Prostate gland (tissue), 2 donors: Measurements from ENCODE around the gene GEN1. TPM values are rescaled to one million over a fixed set of nuclear protein-coding genes. Genes with fewer than 3 reads are reported as not detected.

ENCODE experiments used
- DNase-seq: peaks from one replicate; pipeline ENCODE4 v3.0.0-alpha.2; 2019; ENCODE audit warnings: low spot score
- H3K27ac ChIP-seq, 2 donors: fragments of 200-600 bp; sonication (generic); 2 replicates each; pipeline ENCODE4 v1.5.1; 2017 to 2019
- H3K27me3 ChIP-seq: fragments of 200-600 bp; sonication (generic); replicated peaks from 2 replicates; pipeline ENCODE4 v1.5.1; 2019; ENCODE audit not compliant: insufficient read depth
- H3K36me3 ChIP-seq, 2 donors: fragments of 200-600 bp; sonication (generic); 1 replicate in 1 of 2; 2 replicates in 1 of 2; pipeline versions ENCODE4 v1.5.1 to v1.8.1; 2017 to 2019
- H3K4me1 ChIP-seq: fragments of 200-600 bp; sonication (generic); replicated peaks from 2 replicates; pipeline ENCODE4 v1.5.1; 2019
- H3K4me3 ChIP-seq, 2 donors: fragments of 200-600 bp; sonication (generic); 2 replicates each; pipeline ENCODE4 v1.5.1; 2017 to 2019
- H3K9me3 ChIP-seq: fragments of 200-600 bp; sonication (generic); 2 replicates; pipeline ENCODE4 v1.5.1; 2017
- CTCF ChIP-seq, 4 experiments: fragments of 200-600 bp in 2 of 4; fragments of 450-650 bp in 2 of 4; sonication (generic) in 2 of 4; IDR thresholded peaks; 1 replicate in 3 of 4; 2 replicates in 1 of 4; pipeline ENCODE4 v1.5.1; 2016 to 2019; ENCODE audit warnings: antibody characterized with exemption in 4 of 4, mild to moderate bottlenecking in 2 of 4, moderate library complexity in 2 of 4
- POLR2A ChIP-seq: fragments of 450-650 bp; IDR thresholded peaks from one replicate; pipeline ENCODE4 v1.6.1; 2016; ENCODE audit warnings: antibody characterized with exemption, mild to moderate bottlenecking
- POLR2AphosphoS5 ChIP-seq: sonication (generic); formaldehyde crosslinking; IDR thresholded peaks from one replicate; pipeline ENCODE4 v1.6.1; 2017; ENCODE audit warnings: antibody characterized with exemption
- WGBS: methylation state at CpG from one replicate; pipeline ENCODE4 v1.1.5; 2018; 5-methylcytosine and 5-hydroxymethylcytosine counted together
- intact Hi-C: fragments of 100-400 bp; cut with DNase I; formaldehyde crosslinking; loops from one replicate; pipeline ENCODE4 v1.14.2; 2022
- total RNA-seq, 2 donors: library from RNA; depleted of rRNA; stranded (reverse); fragments of >200 nt; gene quantifications; one replicate each; pipeline ENCODE4 v1.1.0, GENCODE V29; 2016

The GEN1 gene
- total RNA-seq, 2 donors from 2014 or later = 5.0 to 15.3 TPM

GRCh38 chr2:17827316-17827715 lies 73.4 kb downstream of the GEN1 start:
- no peak for DNase-seq
- H3K4me3 ChIP-seq = no peak overlapping the region
- no peaks in the 10 kb centered on the region for H3K4me1 ChIP-seq
- no peaks in the 10 kb centered on the region for H3K36me3 ChIP-seq
- intact Hi-C loops = no loop called here
- no peaks in the 10 kb centered on the region for H3K9me3 ChIP-seq
- H3K27ac ChIP-seq = no peak overlapping the region
- WGBS = 45% methylated on average over 5 of the region's 5 CpGs
- H3K27me3 ChIP-seq = no peaks in the 10 kb centered on the region
- TF ChIP-seq CTCF (IDR thresholded peaks at IDR 0.05) (no peak), POLR2A (no peak), POLR2AphosphoS5 (no peak)

- H3K27ac ChIP-seq = no peak overlapping the region
- TF ChIP-seq POLR2A (no peak), CTCF (IDR thresholded peaks at IDR 0.05) (no peak), POLR2AphosphoS5 (no peak)
- 100% methylated on average over 2 of the region's 2 CpGs for WGBS
- intact Hi-C loops = no loop called here
- H3K4me1 ChIP-seq = no peaks in the 10 kb centered on the region
- H3K4me3 ChIP-seq = no peak overlapping the region
- no peaks in the 10 kb centered on the region for H3K27me3 ChIP-seq
- no peak for DNase-seq
- no peaks in the 10 kb centered on the region for H3K9me3 ChIP-seq
- no peaks in the 10 kb centered on the region for H3K36me3 ChIP-seq
Observed at GRCh38 chr2:17827785-17828184, 73.8 kb downstream of the GEN1 start.

- H3K4me3 ChIP-seq = no peak overlapping the region
- TF ChIP-seq CTCF (IDR thresholded peaks at IDR 0.05) (peak; percentile 50 to 81 (median 70)), POLR2AphosphoS5 (no peak), POLR2A (no peak)
- no peaks in the 10 kb centered on the region for H3K4me1 ChIP-seq
- 18% methylated on average over 37 of the region's 37 CpGs for WGBS
- DNase-seq = peak; percentile 42
- intact Hi-C loops = loop anchor here (10.0 kb wide), 1 partner anchor 106 kb away; no protein-coding TSS in a partner anchor
- no peaks in the 10 kb centered on the region for H3K9me3 ChIP-seq
- no peaks in the 10 kb centered on the region for H3K27me3 ChIP-seq
- no peak overlapping the region for H3K27ac ChIP-seq
- no peaks in the 10 kb centered on the region for H3K36me3 ChIP-seq
Observed at GRCh38 chr2:17830053-17831034, 76.4 kb downstream of the GEN1 start.

GRCh38 chr2:17835516-17835915 lies 81.6 kb downstream of the GEN1 start:
- Histone ChIP-seq H3K9me3 (no peaks in the 10 kb centered on the region), H3K4me1 (no peaks in the 10 kb centered on the region), H3K27me3 (no peaks in the 10 kb centered on the region), H3K27ac (no peak overlapping the region), H3K4me3 (no peak overlapping the region), H3K36me3 (no peaks in the 10 kb centered on the region)
- no peak for DNase-seq
- intact Hi-C loops = loop anchor here (10.0 kb wide), 1 partner anchor 111 kb away; no protein-coding TSS in a partner anchor
- TF ChIP-seq CTCF (IDR thresholded peaks at IDR 0.05) (no peak), POLR2AphosphoS5 (no peak), POLR2A (no peak)
- 26% methylated on average over 2 of the region's 2 CpGs for WGBS

Other genes starting within 250 kb of the GEN1 start
- 1 to 10 TPM in 1 of 2 donors, not detected in 1; 4.2 TPM for gene RAD51AP2, start 235.7 kb upstream of the GEN1 start, total RNA-seq
- gene VSNL1, start 213.4 kb upstream of the GEN1 start, total RNA-seq = 10 to 100 TPM in 1 of 2 donors, 1 to 10 TPM in 1; 4.4 to 11.7 TPM
- 10 to 100 TPM in 1 of 2 donors, 1 to 10 TPM in 1; 8.8 to 36.1 TPM for gene SMC6, start 328 bp upstream of the GEN1 start, total RNA-seq
- not detected for gene MSGN1, start 62.3 kb downstream of the GEN1 start, total RNA-seq
- 100 to 1,000 TPM in 1 of 2 donors, 10 to 100 TPM in 1; 17.4 to 106 TPM for gene KCNS3, start 124.5 kb downstream of the GEN1 start, total RNA-seq